ENCODE results near the gene CYP2D6. TPM values are rescaled to one million over a fixed set of nuclear protein-coding genes. Genes with fewer than 3 reads are reported as not detected.
"Not testable (repeated sequence)": the region's sequence is repeated elsewhere in the genome, so short reads cannot be mapped to it uniquely, and the experiment has no call there.

CYP2D6 gene
- total RNA-seq, 1 experiment from 2014 or later, result 0.21 TPM

DNA sequence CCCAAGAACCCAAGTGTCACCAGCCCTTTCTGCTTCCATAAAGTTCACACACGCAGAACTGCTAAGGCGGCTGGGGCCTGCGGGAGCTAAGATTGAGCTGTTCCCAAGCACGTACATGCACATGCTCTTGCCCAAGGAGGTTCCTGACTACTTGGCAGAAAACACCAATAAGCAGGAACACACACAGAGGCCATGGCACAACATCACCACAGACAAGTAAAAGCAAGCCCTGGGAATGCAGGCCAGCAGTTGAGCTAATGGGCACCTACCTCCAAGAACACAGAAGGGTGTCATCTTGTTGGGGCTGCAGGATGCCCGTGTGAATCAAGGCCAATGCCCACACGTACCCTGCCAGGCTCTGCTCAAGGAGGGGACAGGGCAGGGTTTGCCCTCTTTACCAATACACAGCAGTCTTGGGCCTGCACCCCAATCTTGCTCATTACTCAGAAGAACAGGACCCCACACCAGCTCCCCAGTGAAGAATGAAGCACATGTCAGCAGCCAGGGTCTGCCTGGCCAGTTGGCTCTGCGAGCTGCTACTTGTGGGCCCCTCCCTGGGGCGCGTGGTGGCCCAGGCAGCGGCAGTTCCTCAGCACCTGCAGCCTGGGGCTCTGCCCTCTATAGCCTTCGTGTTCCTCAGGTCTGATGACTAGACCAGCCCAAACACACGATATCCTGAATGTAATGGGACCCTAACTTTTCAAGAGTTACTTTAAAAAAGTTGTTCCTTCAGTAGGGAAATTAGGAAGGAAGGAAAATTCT lies 32.3 kb upstream of the CYP2D6 start:
- DNase-seq (ENCODE audit: low read depth, low spot score), result no peak
- in situ Hi-C loops (cut with HindIII; ENCODE audit: low pct_unique_long_range_greater_than_20kb, low sequenced_read_pairs), result no loop called here

DNA sequence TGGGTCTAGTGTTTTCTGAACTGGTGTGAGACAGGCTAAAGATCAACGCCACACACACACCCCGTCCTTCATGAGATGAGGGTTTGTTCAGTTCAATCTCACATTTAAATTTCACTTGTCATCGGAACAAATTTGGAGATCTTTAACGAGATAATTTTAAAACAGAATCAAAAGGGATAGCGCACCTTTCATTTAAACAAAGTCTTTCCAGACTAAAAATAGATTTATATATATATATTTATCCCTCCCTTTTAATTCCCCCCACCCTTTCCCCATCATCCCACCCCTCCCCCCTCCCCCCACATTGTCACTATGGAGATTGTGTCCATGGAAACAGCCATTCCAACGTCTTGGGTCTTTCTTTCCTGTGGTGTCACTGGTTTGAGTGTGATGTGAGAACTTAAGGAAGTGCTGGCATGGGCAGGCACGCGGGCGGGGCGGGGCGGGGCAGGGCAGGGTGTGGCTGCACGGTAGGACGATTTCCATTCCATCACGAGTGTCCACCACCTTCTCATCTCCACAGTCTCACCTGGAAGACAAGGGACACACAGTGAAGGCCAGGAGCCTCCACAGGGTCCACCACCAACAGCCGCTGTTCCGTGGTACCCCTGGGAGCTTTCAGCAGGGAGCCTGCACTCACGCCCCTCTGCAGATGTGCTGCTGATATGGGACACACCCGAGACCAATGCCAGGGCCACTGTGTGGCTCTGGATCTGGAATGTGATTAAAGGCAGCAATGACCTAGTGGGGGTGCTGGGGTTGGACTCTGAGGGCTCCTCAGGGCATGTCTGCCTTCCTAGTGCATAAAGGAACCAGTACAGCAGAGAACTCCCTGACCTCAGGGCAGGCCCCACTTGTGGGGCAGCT lies 30.5 kb upstream of the CYP2D6 start:
- no peak for DNase-seq (ENCODE audit: low read depth, low spot score)
- in situ Hi-C loops (cut with HindIII; ENCODE audit: low pct_unique_long_range_greater_than_20kb, low sequenced_read_pairs), result no loop called here

DNA sequence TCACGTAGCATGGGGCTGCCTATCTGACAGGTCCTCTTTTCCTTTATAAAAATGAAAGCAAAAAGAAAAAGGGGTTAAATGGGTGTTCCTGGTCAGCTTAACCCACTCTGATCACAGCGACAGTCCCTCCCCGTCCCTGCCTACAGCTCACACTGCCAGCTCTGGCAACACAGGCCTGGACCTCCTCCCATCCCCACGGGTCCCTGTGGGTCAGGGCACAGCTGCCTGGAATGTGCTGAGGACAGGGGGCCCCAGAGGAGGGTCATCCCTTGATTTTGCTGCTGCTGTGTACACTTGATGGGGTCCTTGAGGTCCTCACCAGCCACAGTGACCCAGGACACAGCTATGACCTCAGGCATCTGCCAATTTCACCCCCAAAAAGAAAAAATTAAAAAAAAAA lies 29.6 kb upstream of the CYP2D6 start:
- DNase-seq (ENCODE audit: low read depth, low spot score), result no peak
- in situ Hi-C loops (cut with HindIII; ENCODE audit: low pct_unique_long_range_greater_than_20kb, low sequenced_read_pairs), result no loop called here

DNA sequence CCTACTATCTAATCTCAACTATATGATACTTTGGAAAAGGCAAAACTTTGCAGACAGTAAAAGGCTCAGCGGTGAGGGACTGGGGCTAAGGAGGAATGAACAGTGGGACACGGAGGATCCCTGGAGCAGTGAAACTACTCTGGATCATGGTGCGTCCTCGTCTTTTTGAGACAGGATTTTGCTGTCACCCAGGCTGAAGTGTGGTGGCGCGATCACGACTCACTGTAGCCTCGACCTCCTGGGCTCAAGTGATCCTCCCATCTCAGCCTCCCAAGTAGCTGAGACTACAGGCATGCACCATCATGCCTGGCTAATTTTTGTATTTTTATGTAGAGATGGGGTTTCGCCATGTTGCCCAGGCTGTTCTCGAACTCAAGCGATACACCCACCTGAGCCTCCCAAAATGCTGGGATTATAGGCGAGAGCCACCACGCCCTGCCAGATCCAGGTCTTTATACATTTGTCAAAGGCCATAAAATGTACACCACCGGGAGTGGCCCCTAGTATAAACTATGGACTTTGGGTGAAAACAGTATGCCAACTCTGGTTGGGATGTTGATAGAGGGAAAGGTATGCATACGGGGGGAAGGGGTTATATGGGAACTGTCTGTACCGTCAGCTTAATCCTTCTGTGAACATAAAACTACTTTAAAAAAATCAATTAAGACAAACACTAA lies 28.0 kb upstream of the CYP2D6 start:
- DNase-seq (ENCODE audit: low read depth, low spot score), result no peak
- in situ Hi-C loops (cut with HindIII; ENCODE audit: low pct_unique_long_range_greater_than_20kb, low sequenced_read_pairs), result no loop called here

DNA sequence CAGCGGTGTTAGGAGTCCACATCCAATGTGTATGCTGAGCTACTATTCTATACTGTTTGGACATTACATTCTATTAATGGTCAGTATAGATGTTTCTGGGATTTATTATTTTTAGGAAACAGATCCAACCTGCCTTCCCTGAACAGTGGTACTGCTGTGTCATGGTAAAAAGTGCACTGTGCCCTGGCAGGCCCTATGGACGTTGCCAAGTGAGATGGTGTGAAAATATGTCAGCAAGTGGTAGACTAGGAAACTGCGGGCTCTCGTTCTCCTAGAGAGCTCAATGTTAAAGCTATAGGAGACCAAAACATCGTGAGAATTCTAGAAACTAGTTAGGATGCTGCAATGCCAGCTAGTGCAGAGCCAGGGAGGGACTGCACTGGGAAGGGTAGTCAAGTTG lies 26.0 kb upstream of the CYP2D6 start:
- no peak for DNase-seq (ENCODE audit: low read depth, low spot score)
- in situ Hi-C loops (cut with HindIII; ENCODE audit: low pct_unique_long_range_greater_than_20kb, low sequenced_read_pairs), result no loop called here

DNA sequence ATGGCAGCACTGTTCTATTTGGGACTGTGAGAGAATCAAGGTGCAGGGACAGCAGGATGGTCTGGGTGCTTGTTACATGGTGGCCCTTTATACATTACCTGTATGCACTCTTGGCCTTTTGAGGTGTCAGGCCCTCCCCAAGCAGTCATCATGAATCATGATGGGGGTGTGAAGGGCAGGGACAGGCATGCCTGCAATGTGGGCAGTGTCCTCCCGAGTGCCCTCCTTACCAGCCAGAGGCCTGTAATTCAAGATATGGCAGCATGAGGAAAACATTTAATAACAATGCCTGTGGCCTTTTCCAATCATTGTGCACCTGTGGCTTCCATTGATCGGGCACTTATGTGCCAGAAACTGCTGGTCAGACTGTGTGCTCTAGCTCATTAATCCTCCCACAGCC lies 25.5 kb upstream of the CYP2D6 start:
- in situ Hi-C loops (cut with HindIII; ENCODE audit: low pct_unique_long_range_greater_than_20kb, low sequenced_read_pairs), result no loop called here
- no peak for DNase-seq (ENCODE audit: low read depth, low spot score)

DNA sequence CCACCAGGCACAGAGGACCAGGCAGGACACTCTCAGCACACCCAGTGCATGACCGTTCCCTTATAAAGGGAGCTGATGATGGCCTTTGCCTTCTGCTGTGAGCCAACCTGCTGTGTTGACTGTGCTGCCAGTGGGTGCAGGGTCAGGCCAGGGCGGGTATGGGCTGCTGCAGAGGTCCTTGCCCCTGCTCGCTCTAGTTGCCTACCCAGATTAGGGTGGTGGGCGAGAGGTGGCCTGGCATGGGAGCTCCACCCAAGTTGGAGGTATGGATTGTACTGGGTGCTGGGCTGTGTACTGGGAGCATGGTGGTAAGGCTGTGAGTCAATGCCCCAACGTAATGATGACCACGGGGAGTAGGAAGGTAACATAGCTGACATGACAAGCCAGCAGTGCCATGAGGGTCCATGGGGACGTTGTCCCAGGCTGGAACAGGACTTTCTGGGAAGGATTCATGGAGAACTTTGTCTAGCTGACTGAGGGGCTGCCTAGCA lies 24.5 kb upstream of the CYP2D6 start:
- no peak for DNase-seq (ENCODE audit: low read depth, low spot score)
- in situ Hi-C loops (cut with HindIII; ENCODE audit: low pct_unique_long_range_greater_than_20kb, low sequenced_read_pairs), result no loop called here

DNA sequence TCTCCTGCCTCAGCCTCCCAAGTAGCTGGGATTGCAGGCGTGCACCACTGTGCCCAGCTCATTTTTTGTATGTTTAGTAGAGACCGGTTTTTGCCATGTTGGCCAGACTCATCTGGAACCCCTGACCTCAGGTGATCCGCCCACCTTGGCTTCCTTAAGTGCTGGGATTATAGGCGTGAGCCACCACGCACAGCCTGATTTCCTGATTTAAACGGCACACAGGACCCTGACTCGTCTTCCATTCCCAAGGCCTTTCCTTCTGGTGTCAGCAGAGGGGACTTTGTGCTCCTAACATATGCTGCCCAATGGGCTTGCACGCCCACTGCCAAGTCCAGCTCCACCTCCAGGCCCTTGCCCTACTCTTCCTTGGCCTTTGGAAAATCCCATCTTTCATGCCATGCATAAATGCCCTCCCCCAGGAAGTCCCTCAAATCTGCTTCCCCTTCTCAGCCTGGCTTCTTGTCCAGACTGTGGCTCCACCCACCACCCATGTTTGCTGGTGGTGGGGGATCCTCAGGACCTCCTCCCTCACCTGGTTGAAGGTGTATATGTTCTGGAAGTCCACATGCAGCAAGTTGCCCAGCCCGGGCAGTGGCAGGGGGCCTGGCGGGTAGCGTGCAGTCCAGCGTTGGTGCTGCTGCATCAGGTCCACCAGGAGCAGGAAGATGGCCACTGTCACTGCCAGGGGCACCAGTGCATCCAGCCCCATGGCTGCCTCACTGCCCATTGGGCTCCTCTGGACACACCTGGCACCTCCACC lies 23.9 kb upstream of the CYP2D6 start:
- in situ Hi-C loops (cut with HindIII; ENCODE audit: low pct_unique_long_range_greater_than_20kb, low sequenced_read_pairs), result no loop called here
- DNase-seq (ENCODE audit: low read depth, low spot score), result no peak

DNA sequence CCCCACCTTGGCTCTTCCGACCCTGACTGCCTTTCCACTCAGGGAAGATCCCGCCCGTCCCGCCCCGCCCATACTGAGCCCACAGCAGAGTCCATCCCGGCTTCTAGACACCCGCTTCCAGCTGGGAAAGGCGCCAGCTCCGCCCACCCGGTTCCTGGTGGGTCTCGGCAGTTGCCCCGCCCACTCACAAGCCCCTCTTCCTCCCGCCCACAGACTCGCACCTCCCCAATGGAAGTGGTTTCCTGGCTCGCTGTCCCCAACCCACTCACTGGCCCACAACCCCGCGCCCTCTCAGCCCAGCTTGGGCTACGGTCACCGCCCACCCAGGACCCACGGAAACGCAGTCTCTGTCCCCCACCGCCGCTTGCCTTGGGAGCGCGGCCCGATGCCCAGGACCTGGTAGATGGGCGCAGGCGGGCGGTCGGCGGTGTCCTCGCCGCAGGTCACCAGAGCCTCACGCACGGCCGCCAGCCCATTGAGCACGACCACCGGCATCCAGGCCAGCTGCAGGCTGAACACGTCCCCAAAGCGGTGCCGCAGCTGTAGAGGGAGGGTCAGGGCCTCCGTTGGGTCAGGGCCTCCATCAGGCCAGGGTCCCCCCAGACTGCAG lies 22.2 kb upstream of the CYP2D6 start:
- DNase-seq (ENCODE audit: low read depth, low spot score), result no peak
- in situ Hi-C loops (cut with HindIII; ENCODE audit: low pct_unique_long_range_greater_than_20kb, low sequenced_read_pairs), result no loop called here

DNA sequence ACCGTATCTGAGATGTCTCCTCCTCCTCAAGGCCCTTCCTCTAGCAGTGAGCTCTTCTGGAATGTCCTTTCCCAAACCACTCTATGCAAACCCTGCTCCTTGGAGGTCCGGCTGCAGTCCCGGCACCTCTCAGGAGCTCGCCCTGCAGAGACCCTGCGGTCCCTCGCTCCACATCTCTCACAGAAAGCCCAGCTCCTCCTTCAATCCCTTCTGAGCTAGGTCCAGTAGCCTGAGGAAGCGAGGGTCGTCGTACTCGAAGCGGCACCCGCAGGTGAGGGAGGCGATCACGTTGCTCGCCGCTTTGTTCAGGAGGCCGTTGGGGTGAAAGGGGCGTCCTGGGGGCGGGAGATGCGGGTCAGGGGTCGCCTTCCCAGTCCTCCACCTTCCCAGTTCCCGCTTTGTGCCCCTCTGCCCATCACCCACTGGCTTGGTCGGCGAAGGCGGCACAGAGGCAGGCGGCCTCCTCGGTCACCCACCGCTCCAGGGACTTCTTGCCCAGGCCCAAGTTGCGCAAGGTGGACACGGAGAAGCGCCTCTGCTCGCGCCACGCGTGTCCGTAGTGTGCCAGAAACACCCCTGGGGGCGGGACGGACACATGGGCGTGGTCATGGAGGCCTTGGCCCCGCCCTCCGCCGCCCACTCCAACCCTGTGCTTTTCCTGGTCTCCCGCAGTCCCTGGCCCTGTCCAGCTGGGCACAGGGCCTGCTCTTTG lies 21.5 kb upstream of the CYP2D6 start:
- in situ Hi-C loops (cut with HindIII; ENCODE audit: low pct_unique_long_range_greater_than_20kb, low sequenced_read_pairs), result no loop called here
- DNase-seq (ENCODE audit: low read depth, low spot score), result no peak

DNA sequence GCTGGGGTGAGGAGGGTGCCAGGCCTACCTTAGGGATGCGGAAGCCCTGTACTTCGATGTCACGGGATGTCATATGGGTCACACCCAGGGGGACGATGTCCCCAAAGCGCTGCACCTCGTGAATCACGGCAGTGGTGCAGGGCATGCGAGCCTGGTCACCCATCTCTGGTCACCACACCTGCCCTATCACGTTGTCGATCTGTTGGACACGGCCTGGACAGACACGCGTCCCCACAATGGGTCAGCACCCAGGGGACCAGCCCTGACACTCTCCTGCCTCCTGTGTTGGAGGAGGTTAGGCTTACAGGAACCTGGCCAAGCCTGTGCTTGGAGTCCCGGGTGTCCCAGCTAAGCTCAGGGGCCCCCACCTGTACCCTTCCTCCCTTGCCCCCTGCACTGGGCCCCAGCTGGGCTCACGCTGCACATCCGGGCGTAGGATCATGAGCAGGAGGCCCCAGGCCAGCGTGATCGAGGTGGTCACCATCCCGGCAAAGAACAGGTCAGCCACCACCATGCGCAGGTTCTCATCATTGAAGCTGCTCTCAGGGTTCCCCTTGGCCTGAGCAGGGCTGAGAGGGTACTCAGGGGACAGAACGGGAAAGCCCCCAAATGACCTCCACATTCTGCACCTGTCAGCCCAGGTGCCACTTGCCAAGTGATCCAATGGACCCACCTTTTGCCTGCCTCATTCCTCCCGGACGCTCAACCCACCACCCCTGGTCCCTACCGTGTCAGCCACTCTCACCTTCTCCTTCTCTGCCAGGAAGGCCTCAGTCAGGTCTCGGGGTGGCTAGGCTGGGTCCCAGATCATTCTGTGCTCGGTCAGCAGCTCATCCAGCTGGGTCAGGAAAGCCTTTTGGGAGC lies 20.3 kb upstream of the CYP2D6 start:
- no peak for DNase-seq (ENCODE audit: low read depth, low spot score)
- in situ Hi-C loops (cut with HindIII; ENCODE audit: low pct_unique_long_range_greater_than_20kb, low sequenced_read_pairs), result no loop called here

DNA sequence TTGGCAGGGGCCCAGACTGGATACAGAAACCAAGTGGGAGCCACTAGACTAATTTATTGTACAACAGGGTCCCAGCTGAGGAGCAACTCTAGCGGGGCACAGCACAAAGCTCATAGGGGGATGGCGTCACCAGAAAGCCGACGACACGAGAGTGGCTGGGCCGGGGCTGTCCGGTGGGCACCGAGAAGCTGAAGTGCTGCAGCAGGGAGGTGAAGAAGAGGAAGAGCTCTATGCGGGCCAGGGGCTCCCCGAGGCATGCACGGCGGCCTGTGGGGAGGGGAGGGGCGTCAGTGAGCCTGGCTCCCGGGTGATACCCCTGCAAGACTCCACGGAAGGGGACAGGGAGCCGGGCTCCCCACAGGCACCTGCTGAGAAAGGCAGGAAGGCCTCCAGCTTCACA lies 19.2 kb upstream of the CYP2D6 start:
- in situ Hi-C loops (cut with HindIII; ENCODE audit: low pct_unique_long_range_greater_than_20kb, low sequenced_read_pairs); DNase-seq (ENCODE audit: low read depth, low spot score): not testable (repeated sequence)

DNA sequence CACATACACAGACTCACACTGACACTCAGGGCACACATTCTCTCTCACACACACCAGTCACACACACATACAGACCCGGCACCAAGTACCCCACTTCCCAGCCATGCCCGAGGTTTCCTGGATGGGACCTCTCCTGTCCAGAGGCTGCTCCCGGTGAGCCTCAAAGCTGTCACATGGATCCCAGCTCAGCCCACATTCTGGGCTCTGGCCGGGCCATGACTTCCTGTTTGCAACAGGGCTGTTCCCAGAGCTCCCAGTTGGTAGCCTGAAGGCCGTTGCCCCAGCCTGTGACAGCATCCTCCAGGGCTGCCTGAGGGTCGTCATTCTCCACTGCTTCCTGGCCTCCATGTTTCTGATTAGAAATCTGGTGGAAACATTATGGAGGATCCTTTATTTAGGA lies 14.6 kb upstream of the CYP2D6 start:
- no peak for DNase-seq (ENCODE audit: low read depth, low spot score)
- in situ Hi-C loops (cut with HindIII; ENCODE audit: low pct_unique_long_range_greater_than_20kb, low sequenced_read_pairs), result no loop called here

DNA sequence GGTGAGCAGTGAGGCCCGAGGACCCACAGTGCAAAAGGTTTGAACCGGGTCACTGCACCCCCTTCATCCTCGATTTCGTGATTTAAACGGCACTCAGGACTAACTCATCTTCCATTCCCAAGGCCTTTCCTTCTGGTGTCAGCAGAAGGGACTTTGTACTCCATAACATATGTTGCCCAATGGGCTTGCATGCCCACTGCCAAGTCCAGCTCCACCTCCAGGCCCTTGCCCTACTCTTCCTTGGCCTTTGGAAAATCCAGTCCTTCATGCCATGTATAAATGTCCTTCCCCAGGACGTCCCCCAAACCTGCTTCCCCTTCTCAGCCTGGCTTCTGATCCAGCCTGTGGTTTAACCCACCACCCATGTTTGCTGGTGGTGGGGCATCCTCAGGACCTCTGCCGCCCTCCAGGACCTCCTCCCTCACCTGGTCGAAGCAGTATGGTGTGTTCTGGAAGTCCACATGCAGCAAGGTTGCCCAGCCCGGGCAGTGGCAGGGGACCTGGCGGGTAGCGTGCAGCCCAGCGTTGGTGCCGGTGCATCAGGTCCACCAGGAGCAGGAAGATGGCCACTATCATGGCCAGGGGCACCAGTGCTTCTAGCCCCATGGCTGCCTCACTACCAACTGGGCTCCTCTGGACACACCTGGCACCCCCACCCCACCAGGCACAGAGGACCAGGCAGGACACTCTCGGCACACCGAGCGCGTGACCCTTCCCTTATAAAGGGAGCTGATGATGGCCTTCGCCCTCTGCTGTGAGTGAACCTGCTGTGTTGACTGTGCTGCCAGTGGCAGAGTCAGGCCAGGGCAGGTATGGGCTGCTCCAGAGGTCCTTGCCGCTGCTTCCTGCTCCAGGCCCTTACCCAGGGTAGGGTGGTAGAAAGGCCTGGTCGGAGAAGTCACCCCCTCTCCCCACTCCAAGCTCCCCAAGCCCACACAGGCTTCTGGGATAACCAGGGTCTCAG lies 13.5 kb upstream of the CYP2D6 start:
- in situ Hi-C loops (cut with HindIII; ENCODE audit: low pct_unique_long_range_greater_than_20kb, low sequenced_read_pairs); DNase-seq (ENCODE audit: low read depth, low spot score): not testable (repeated sequence)
